HG02678 (cell line): ENCODE results near the gene SH3GL1.
A peak's percentile ranks its signal among the peaks of the same experiment; 100 is the strongest.

Experiments used
- ATAC-seq: cut with Tn5 transposase; IDR thresholded peaks from one replicate; pipeline ENCODE4 v1.9.1; 2021; ENCODE audit warnings: mild to moderate bottlenecking, moderate library complexity; ENCODE audit not compliant: unreplicated experiment

SH3GL1 gene, protein sequence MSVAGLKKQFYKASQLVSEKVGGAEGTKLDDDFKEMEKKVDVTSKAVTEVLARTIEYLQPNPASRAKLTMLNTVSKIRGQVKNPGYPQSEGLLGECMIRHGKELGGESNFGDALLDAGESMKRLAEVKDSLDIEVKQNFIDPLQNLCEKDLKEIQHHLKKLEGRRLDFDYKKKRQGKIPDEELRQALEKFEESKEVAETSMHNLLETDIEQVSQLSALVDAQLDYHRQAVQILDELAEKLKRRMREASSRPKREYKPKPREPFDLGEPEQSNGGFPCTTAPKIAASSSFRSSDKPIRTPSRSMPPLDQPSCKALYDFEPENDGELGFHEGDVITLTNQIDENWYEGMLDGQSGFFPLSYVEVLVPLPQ

DNA sequence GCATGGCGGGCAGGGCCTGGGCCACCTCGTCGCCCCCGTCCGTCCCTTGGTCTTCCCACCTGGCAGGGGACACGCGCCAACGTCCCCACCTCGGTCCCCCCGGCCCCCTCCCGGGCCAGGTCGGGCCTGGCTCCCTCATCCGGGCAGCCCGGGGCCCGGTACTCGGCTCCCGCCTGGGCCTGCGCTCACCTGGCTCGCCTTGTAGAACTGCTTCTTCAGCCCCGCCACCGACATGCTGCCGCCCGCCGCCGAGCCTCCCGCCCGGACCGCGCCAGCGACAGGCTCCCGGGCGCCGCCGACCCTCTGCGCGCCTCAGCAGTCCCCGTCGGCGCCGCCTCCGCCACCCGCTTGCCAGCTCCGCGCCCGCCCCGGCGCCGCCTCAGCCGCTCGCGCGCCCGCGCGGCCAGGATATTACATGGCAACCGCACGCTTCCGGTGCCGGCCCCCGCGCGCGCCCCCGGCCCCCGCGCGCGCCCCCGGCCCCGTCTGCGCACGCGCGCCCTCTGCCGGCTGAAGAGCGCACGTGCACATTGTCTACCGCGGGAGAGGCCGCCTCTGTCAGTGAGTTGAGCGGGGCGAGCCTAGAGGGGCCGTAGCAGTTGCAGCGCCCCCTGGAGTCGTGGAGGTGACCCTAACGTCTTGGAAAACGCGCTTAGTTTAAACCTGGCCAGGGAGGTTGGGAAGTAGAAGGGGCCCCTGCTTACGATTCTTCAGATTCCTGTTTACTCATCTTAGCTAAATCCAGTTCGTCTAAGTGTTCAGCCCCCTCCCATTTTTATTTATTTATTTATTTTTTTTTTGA lies at the start of gene SH3GL1:
Gene SH3GL1, minus strand, starts transcription at position 413 of the 802 bp plus-strand sequence. Its CDS starts 179 bp downstream, at position 234.
- peak; percentile 61 for ATAC-seq

DNA sequence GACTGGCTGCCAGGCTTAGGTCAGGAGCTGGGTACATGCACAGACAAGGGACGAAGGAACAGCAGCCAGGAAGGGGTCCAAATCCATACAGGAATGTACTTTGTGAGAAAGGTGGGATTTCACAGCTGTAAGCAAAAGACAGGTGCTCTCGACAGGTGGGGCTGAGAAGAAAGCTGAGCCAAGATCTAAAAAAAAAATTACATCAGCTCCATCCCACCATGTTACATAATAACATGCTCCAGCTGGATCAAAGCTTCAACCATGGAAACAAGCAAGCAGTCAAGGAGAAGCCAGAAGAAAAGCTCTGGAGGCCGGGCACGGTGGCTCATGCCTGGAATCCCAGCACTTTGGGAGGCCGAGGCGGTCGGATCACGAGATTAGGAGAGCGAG lies 49.3 kb upstream of the SH3GL1 start:
- ATAC-seq = no peak

DNA sequence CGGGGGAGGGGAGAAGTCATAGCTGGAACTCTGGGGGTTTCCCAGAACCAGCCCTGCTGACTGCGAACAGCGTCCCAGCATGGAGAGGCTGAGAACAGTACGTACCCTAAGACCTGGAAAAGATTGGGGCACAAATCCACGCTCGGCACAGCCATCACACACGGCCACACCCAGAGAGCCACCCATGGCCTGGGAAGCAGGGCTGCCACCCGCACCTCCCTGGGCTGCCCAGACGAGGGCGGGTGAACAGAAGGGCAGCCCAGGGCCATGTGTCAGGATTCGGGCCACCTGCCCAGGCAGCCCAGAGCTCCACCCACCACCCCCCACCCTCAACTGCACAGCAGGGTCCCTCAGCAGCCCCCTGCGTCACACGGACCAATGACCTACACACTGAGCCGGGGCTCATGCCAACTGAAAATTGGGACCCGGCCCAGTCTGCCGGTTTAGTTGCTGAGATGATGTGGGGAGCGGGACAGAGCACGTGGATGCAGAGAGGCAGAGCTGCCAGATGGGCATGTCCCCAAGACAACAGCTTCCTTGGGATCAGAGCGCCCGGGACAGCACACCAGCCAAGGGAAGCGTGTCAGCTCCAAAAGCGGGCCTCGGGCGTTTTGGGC lies 48.8 kb upstream of the SH3GL1 start:
- no peak for ATAC-seq

DNA sequence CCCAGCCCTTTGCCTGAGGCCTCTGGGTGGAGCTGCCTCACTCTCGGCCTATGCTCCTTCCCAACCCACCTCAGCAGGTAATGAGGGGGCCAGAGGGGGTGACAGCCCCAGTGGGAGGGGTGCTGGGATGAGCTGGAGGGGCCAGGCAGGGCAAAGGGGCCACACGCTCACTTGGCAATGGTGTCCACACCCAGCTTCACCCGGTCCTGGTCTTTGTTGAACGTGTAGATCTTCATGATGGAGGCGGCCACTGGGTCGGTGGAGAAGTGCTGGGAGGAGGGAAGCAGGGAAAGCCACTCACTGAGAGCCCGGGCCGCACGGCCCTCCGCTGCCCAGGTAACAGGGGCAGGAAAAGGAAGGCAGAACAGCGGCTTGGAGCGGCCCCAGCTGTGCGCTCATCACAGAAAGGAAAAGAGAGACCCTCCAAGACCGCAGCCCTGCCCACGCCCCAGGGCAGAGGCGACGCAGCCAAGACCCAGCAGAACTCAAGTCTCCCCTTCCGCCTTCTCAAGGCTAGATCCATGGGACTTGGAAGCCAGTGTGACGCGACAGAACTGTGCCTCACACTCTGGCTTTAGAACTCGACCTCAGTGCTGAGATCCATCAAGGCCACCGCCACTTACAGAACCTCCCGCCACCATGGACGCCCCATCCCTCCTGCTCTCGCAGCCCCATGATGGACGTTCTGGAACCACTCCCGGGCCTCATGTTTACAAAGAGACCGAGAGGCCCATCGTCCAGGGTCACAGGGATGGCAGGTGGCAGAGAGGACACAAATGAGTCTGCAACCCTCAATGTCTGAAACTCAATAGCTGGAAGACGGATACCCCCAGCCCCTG lies 48.0 kb upstream of the SH3GL1 start:
- ATAC-seq = no peak

DNA sequence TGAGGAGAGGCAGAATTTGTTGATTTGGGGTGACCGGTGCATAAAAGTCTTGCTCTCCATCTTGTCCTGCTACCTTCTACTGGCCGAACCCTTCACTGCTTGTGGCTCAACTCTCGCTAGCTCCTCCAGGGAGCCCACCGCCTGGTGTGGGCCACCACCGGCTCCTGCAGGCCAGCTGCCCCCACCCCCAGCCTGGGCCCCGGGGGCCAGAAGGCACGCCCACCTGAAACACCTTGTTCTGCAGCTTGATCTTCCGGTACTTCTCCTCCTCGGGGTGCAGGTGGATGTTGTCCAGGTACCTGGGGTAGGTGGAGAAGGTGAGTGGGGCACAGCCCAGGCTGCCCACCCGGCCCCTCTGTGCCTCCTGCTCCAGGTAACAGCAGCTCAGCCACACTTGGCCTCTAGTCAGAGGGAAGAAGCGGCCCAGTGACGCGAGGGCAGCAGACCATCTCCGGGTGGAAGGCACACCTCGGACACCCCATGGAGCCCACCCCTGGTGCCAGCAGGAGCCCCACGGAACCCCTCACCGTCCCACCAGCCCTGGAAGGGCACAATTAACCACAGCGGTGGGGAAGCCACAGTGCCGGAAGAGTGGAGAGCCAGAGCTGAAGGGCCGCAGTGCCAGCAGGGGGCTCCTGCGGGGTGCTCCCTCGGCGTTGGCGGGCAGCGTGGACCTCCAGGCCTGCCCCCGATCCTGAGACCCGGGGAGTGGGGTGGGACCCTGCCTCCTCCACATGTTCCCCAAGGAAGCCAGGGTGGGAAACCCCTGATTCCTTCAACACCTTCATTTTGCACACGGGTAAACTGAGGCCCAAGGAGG lies 47.2 kb upstream of the SH3GL1 start:
- no peak for ATAC-seq

DNA sequence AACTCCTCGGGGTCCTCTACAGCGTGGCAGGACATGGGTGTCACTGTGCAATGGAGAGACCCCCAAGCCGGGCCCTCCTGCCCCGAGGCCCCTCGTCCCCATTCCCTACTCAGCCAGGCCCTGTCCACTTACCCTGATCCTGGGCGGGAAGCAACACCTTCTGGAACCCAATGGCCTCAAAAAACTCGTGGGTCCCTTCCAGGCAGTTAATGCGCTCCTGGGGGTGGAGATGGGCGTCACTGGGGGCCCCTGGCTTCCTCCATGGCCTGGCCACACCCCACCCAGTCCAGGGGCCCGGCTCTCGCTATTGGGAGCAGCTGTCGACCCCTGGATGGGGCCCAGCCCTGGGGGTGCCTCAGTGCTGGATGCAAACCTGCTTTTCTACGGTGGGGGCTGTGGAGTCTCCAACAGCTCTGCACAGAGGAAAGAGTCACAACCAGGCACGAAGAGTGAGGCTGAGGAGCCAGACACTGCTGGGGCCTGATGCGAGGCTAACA lies 46.4 kb upstream of the SH3GL1 start:
- ATAC-seq = no peak

DNA sequence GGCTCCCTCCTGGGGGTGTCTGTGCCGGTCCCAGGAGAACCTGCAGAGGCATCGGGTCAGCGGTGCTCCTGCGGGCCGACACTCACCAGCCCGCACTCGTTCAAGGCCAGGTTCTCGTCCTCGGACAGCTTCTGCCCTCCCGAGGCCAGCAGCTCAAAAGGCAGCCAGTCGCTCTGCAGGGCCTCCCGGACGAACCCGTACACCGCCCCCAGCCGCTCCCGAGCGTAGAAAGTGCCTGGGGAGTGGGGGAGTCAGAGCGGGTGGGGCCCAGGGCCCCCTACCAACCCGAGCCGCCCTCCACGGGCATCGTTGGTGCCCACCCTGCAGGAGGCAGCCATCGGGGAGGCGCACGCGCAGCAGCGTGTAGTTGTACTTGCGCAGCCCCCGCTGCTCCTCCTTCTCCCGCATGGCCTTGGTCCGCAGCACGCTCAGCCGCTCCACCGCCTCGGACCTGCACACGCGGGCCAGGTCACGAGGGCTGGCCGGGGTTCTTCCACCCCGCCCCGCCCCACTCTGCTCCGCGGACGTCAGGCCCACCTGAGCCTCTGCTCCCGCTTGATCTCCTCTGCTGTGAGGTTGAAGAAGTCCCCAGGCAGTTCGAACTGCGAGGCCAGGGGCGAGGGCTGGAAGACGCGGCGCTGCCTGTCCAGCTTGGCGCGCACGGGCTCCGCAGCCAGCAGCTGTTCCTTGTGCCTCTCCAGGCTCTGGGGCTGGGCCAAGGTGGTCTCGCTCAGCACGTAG lies 45.8 kb upstream of the SH3GL1 start:
- ATAC-seq = no peak

DNA sequence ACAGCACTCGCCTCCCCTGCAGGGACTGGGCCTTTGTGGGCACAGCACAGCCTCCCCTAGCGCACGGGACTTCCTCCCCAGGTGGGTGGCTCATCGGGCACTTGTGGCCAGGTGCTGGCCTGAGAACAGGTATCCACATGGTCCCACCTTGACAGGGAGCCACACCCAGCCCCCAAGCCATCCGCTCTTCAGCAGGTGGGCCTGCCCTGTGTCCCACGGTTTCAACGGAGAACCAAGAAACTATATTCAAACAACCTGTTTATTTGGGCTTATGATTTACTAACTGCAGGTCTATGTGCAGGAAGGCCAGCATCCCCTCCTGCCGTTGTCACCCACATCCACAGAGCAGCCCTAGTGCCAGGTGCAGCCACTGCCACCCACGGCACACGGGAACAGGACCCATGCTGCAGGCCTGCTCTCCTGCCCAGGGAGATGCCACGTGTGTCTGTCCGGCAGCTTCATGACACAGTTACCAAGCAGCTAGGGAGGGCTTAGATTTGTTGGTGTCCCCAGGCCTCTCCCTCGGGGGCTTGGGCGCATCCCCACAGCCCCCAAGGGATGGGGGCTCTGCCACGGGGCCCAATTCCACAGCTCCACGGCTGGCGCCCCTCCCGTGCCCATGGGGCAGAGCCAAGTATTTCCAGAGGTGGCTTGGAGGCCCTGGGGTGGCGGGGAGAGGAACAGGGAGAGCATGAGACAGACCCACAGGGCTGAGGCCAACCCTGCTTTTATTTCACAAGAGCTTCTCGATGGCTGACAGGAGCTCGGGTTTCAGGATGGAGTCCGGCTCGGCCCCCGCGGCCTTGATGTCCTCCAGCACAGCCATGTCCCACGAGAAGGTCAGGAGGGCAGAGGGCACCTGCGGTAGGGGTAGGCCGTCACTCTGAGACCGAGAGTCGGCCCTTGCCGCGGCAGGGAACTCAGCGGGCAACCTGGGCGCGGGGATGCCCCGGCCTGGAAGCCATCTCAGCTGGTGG lies 44.7 kb upstream of the SH3GL1 start:
- no peak for ATAC-seq

DNA sequence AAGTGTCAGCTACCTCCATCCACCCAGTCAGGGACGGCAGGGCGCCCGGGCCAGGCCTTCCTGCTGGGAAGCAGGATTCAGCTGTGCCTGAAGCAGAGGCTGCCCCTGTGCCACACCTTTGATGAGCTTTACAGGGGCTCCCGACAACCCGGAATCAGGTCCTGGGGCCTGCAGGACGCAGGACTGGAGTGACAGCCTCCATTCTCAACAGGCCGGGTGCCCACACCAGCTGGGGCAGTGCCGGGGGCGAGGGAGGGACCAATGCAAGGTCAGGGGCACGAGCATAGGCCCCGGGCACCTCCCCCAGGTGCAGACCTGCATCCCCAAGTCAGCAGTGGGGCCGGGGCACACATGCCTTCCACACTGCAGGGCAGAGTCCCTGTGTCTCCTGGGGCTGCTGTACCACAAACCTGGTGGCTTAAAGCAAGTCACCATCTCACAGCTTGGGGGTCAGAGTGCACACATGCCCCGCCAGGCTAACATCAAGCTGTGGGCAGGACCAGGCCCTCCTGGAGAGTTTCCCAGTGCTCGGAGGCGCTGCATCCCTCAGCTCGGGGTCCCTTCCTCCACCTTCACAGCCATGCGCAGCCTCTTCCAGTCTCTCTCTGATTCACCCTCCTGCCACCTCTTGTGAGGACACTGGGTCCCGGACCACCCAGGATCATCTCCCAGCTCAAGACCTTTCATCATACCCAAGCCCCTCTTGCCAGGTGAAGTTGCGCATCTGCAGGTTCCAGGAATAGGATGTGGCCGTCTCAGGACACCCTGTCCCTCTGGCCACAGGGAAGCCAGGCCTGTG lies 43.8 kb upstream of the SH3GL1 start:
- no peak for ATAC-seq

DNA sequence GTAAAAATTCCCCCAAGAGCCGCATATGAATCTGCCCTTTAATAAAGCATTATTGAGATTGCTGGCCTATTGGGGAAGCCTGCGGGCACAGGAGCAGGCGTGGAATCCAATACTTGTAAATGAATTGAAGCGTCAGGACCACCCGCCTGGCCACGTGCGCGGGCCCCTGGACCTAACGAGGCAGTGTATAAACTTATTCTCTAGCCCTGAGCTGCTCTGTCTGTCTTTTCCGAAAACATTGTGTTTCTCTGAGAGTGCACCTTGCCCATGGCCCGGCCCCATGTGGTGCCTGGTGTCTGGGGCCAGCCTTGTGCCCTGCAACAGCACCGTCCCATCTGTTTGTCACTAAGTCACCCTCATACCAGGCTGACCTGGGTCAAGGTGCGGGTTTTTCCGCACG lies 42.8 kb upstream of the SH3GL1 start:
- no peak for ATAC-seq

DNA sequence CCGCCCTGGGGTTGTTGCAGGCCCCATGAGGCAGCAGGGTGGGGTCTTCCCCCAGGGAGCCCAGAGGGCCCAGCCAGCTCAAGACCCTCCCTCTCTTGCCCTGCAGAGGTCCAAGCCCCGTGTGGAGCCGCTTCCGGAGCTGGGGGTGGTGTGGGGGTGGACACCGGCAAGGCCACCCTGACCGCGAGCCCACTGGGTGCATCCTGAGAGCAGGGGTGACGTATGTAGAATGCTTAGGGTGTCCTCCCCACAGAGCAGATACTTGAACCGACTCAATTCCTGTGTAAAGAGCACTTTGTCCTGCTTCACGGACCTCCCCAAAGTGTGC lies 42.4 kb upstream of the SH3GL1 start:
- no peak for ATAC-seq

DNA sequence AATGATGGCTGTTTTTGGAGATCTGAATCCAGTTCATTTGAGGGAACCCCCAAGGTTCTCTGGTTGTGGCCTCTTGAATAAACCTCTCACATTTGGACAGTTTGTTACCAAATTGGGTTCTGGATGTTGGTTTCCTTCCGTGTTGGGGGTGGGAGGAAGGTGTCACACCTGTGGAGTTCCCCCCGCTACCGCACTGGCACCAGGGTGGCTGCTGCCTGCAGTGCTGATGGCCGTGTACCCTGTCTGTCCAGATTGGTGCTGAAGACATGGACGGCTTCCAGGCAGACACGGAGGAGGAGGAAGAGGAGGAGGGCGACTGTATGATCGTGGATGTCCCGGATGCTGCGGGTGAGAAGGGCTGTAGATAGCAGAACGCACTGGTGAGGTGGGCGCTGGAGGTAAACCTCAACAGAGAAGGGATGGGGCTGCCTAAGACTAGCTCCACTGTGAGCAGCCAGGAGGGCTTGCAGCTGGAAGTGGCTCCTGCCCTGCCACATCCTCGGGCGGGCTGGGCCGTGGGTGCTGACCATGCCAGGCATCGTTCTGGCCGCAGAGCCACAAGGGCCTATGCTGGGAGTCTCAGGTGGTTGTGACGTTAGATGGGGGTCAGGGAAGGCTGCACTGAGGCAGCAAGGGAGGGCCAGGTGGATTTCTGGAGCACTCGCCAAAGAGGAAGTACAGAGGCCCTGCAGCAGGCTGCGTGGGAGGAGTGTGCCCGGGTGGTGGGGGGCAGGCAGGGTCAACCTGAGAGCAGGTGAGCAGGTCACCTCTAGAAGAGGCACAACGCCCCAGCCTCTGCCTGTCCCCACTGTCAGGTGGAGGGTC lies 41.9 kb upstream of the SH3GL1 start:
- ATAC-seq = no peak

DNA sequence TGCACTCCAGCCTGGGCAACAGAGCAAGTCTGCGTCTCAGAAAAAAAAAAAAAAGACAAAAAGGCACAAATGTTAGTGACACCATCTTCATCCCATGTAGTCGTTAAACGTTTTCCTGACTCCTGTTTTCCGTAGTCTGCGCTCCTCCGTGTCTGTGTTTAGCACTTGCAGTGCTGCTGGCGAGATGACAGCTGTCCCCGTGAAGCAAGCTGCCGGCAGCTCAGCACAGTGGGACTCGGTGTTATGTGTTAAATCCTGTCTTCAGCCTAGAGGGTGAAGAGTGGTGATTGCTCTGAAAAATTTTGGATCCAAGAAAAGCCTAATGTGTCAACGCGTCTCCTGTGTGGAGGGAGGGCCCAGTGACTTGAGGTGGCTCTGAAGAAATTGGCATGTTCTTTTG lies 38.9 kb upstream of the SH3GL1 start:
- no peak for ATAC-seq

DNA sequence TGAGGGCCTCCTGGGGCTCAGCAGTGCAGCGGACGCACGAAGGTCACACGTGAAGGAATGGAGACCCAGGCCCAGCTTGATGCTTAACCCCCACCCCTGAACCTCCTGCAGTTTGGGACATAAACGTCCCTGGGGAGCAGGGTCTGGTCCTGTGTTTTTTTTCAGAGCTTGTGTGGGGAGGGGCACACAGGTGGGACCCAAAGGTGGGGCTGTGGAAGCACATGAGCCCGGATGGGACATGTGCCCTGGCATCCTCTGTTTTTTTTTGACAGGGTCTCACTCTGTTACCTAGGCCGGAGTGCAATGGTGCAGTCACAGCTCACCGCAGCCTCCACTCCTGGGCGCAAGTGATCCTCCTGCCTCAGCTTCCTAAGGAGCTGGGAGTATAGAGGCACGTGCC lies 36.8 kb upstream of the SH3GL1 start:
- ATAC-seq = no peak

DNA sequence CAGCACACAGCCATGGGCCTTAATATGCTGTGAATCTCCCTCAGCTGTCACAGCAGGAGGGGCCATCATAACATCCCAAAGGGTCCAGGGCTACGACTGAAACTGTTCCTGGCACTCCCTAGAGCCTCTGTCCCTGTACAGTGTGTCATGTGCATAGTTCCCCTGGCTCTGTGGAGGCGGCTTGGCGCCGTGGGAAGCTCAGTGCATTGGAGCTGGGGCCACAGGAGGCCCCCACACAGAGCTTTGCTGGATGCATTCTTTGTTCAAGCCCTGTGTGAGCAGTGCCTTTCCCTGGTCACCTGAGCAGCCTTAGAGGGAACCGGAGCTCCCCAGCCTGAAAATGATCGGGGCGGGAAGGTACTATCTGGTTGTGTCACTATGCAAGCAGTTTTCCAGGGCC lies 35.9 kb upstream of the SH3GL1 start:
- no peak for ATAC-seq

DNA sequence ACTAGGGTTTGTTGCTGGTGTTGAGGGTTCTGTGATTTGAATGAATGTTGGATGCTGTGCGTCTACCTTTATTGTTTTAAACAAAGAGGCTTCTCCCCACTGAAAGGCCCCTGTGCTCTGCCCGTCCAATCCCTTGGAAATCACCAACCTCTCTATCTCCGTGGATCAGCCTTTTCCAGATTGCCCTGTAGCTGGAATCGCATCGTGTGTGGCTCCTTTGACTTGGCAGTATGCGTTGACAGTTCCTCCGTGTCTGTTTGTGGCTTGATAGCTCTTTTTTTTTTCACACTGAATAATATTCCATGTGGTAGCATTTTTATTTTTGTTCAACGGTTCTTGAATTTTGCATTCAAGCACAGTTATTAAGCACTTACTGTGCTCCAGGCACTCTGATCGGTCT lies 34.0 kb upstream of the SH3GL1 start:
- no peak for ATAC-seq
